GM08714 (cell line): Measurements from ENCODE around the gene PTOV1.

Source experiments
- H3K4me3 ChIP-seq: fragments of 200-500 bp; sonication (Bioruptor generic); 2 replicates; pipeline ENCODE4 v1.5.1; 2014; ENCODE audit warnings: mild to moderate bottlenecking, low read length, inconsistent platforms
- ZNF274 ChIP-seq: IDR thresholded peaks from 2 replicates; pipeline ENCODE4 v1.6.1; 2012; ENCODE audit warnings: mild to moderate bottlenecking, low read depth, low read length

PTOV1 gene

DNA sequence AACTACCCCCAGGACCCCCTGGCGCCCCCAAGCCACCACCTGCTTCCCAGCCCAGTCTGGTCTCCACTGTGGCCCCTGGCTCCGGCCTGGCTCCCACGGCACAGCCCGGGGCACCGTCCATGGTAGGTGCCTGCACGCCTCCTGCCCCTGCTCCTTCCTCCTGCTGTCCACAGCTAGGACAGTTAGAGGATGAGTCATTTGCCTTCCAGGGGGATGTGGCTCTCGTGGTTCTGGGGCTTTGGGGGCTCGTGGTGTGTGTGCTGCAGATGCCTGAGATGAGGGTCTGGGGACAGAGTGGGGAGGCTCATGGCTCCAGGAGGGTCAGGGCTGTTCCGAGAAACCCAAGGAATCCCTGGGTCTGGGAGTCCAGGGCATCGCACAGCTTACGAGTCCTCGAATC, 20.2 kb upstream of the PTOV1 start:
- no peak for TF ChIP-seq ZNF274
- H3K4me3 ChIP-seq, result no peak overlapping the region

DNA sequence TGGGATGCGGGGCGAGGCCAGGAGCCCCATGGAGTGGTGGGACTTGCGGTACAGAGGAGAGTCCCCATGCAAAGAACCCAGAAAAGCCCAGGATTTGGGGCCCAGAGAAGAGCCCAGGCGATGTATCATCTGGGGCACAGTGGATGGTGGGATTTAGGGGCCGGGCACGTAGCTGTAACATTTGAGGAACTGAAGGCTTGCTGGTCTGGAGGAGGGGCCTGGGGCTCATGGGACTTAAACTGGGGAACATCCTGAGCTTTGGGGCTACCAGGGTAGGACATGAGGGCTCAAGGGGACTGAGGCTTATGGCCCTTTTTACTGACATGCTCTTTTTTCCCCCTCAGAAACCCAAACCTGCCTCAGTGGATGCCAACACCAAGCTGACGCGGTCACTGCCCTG, 19.4 kb upstream of the PTOV1 start:
- H3K4me3 ChIP-seq, result no peak overlapping the region
- TF ChIP-seq ZNF274, result no peak

DNA sequence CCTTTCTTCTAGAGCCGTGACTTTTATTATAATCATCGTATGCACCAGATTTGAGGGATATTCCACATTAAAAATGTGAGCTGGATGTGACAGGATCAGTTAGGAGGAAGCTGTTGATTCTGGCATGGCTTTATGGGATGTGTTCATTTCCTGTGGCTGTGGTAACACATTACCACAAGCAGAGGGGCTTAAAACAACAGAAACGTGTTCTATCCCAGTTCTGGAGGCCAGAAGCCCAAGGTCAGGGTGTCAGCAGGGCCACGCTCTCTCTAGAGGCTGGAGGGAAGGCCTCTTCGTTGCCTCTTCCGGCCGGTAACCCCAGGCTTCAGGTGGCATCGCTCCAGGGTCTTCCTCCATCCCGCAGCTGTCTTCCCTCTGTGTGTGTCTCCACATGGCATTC, 18.4 kb upstream of the PTOV1 start:
- no peak overlapping the region for H3K4me3 ChIP-seq
- no peak for TF ChIP-seq ZNF274

DNA sequence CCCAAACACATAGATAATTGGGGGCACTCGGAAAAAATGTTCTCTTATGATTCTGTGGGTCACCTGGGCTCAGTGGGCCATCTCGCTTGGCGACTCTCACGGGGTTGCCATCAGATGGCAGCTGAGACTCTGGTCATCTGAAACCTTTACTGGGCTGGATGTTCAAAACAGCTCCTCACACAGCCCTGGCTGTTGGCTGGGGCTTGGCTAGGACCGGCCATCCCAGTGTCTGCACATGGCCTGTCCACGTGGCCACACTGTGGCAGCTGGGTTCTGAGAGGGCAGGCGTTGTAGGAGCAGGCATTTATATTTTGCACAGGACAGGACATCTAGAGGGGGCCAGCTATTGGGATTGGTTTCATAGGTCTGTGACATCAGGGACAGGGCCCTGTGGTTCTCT, 17.4 kb upstream of the PTOV1 start:
- no peak for TF ChIP-seq ZNF274
- H3K4me3 ChIP-seq, result no peak overlapping the region

DNA sequence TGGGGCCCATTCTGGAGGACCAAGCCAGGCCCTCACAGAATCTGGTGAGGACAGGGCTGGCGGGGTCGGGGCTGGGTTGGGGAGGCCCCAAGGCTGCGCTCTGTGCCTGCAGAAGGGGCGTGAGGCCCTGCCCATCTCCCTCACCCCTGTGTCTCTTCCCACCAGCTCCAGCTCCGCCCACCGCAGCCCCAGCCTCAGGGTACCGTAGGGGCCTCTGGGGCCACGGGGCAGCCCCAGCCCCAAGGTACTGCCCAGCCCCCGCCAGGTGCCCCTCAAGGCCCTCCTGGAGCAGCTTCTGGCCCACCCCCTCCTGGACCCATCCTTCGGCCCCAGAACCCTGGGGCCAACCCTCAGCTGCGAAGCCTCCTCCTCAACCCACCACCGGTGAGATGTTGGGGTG, 15.4 kb upstream of the PTOV1 start:
- TF ChIP-seq ZNF274, result no peak
- H3K4me3 ChIP-seq, result no peak overlapping the region

DNA sequence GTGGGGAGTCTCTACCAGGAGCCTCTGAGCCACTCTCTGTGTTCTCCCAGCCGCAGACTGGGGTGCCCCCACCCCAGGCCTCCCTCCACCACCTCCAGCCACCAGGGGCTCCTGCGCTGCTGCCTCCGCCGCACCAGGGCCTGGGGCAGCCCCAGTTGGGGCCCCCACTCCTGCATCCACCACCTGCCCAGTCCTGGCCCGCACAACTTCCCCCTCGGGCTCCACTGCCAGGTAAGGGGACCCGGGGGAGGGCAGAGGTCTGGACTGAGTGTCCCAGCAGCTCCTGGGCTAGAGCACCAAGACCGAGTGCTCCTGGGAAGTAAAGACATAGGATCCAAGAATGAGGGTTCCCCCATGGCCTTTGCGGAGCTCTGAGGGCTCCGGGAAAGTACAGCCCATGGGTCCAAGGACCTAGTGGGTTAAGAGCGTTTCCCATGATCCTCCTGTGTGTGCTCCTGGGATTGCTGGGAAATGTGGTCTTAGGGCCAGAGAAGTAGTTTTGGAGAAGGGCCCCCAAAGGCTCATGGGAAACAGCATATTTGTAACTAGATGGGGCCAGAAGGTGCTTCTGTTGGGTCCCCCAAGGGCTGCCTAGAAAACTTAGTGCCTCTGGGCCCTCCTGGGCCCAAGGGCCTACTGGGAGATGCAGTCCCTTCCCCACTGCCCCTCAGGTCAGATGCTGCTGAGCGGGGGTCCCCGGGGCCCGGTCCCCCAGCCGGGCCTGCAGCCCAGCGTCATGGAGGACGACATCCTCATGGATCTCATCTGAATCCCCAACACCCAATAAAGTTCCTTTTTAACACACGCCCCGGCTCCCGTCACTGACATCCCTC, 14.6 kb upstream of the PTOV1 start:
- H3K4me3 ChIP-seq, result no peak overlapping the region
- no peak for TF ChIP-seq ZNF274

DNA sequence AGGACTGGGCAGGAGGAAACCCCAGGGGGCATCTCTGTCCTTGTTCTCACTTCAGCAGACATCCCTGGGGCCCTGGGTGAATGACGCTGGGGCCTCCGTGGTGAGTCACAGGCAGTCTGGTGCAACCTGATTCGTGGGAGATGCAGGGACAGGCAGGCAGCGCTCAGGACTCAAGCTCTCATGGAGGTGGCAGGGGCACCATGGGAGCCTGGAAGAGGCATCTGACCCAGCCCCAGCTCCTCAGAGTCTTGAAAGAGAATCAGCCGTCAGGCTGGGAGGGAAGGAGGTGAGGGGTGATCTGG, 14.0 kb upstream of the PTOV1 start:
- no peak overlapping the region for H3K4me3 ChIP-seq
- TF ChIP-seq ZNF274, result no peak

DNA sequence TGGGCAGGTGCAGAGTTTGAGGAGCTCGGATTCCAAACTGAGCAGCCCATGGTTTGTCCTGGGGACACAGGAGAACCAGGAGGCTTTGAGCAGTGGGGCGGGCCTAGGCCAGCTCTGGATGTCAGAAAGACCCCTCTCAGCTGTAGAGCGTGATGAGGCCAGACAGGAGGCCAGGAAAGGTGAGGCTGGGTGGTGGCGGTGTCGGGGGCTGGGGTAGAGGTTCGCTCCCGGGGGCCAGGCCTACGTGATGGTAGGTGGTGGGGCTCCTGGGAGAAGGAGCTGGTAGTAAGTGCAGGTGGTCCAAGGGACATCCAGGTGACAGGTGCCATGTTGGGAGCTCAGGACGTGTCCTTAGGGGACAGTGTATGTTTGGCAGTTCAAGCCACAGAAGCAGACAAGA, 13.5 kb upstream of the PTOV1 start:
- TF ChIP-seq ZNF274, result no peak
- H3K4me3 ChIP-seq, result no peak overlapping the region

DNA sequence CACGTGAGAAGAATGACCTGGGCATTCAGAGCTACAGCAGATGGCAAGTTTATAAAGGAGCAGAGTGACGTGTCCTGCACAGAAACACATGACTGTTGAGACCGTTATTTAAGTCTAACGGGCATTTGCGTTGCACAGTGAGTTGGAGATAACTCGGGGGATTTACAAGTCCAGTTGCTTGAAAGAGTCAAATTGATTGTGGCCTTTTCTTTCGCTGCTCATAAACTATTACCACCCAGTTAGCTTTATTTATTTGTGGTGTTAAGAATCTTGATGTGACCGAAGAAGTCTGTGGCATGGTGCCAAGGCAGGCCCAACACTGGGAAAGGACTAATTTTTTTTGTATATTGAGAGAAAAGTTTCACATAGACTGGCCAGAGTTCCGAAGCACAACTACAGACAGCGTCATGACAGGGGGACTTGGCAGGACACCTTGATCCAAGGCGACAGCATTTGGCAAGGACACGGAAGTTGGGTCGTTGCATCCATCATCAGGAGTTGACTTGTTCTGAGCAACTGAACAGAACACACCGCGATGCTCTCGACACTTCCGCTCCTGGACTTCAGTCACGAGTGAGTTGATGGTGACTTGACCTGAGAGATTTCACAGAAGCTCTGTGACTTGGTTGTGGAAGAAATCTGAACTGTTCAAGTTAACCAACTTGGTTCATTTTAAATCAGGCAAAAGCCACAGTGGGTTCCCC, 11.9 kb upstream of the PTOV1 start:
- H3K4me3 ChIP-seq, result no peak overlapping the region
- TF ChIP-seq ZNF274, result no peak

DNA sequence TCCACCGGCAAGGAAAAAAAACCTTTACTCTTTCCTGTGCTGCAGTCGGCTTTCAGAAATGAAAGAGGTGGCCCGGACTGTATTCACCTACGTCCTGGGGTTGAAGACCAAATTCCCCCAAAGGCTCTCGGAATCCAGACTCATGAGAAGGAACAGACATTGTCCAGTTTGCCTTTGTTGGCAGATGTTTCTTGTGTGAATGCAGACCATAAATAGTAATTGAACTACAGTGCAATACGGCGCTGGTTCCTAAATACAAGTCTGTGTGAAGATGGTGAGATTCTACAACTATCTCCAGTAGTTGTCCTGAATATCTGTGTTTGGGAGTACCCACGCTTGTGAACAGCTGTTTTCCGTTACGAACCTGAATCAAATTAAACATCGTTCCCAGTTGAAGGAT, 11.2 kb upstream of the PTOV1 start:
- TF ChIP-seq ZNF274, result no peak
- H3K4me3 ChIP-seq, result no peak overlapping the region

DNA sequence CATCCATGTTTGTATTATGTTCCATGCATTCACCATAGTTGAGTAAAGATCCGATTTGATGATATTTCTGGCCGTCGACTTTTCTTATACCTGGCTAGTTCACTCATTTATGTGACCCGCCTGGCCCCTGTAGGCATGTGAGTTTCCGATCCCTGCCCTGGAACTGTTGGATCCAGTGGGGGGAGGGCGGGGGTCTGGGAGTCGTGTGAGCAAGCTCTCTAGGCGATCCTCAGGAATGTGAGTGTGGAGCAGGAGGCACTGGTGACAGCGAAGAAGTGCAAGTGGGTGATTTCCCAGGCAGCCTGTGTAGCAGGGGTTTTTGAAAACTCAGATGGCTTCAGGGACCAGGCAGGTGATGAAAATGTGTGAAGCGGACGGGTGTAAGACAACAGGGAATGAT, 10.6 kb upstream of the PTOV1 start:
- TF ChIP-seq ZNF274, result no peak
- H3K4me3 ChIP-seq, result no peak overlapping the region

DNA sequence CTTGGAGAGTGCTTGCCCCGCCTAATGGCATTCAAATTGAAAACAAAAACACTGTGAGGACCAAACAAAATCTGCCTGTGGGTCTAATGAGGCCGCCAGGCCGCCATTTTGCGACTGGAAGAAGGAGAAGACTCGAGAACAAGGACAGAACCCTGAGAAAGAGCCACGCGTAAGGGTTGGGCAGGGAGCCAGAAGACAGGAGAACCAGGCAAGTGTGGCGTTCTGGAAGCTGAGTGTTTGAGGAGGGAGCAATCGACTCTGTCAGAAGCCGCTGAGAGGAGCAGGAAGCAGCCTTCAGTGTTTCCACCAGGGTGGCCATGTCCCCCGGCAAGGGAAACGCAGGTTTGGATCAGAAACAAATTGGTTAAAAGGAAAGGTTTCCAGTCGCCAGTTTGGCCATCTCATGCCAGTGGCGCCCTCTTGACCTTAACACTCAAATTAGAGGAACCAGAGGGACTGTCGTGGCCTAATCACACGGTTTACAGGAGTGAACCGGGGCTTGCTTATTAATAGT, 10.2 kb upstream of the PTOV1 start:
- no peak for TF ChIP-seq ZNF274
- H3K4me3 ChIP-seq, result no peak overlapping the region

DNA sequence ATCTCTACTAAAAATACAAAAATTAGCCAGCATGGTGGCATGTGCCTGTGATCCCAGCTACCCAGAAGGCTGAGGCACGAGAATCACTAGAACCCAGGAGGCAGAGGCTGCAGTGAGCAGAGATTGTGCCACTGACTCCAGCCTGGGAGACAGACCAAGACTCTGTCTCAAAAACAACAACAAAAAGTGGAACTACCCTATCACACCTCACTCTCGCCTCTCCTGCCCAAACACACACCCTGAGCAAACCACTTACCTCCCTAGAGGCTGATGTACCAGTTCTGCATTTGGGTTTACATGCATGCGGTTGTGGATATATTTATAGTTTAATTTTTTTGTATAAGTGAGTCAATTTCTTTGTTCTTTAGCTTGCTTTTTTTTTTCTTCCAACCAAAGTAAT, 7.7 kb upstream of the PTOV1 start:
- TF ChIP-seq ZNF274, result no peak
- H3K4me3 ChIP-seq, result no peak overlapping the region

DNA sequence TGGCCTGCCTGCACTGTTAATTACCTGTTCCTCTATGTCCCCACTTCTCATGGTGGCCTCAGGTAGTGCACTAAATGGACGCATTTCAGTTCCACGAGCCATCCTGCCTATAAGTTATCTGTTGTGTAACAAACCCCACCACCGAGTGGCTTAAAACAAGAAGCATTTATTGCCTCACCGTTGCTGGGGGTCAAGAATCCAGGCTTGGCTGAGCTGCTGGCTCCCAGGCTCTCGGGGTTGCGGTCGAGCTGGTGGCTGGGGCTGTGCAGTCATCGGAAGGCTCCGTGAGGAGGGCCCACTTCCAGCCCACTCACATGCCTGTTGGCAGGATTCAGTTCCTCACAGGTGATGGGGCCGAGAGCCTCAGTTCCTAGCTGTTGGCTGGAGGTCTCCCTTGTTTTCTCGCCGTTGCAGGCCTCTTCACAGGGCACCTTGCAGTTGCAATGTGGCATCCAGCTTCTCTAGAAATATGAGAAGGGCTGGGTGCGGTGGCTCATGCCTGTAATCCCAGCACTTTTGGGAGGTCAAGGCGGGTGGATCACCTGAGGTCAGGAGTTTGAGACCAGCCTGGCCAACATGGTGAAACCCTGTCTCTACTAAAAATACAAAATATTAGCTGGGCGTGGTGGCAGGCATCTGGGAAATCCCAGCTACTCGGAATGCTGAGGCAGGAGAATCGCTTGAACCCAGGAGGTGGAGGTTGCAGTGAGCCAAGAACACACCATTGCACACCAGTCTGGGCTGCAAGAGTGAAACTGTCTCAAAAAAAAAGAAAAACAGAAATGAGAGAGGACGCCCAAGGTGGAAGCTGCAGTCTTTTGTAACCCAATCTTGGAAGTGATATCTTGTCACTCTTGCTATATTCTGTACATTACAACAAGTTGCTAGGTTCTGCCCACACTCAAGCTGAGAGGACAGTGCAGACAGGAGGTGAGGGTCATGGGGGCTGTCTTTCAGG, 6.5 kb upstream of the PTOV1 start:
- no peak overlapping the region for H3K4me3 ChIP-seq
- no peak for TF ChIP-seq ZNF274

DNA sequence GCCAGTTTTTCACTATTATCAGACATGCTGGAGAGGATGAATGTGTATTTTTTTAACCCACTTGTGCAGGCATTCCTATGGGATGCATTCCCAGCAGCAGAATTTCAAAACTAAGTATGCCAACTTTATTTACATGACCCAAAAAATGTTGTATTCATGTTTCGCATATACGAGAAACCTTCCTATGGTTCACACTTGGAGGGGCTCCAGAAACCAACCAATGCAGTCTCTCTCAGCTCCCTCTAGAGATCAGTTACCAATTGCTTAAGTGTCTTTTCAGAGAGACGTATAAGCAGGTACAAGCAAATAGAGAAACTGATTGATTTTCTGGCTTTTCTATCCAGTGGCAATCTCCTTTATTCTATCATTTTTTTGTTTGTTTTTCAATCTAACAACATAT, 5.5 kb upstream of the PTOV1 start:
- no peak overlapping the region for H3K4me3 ChIP-seq
- no peak for TF ChIP-seq ZNF274

DNA sequence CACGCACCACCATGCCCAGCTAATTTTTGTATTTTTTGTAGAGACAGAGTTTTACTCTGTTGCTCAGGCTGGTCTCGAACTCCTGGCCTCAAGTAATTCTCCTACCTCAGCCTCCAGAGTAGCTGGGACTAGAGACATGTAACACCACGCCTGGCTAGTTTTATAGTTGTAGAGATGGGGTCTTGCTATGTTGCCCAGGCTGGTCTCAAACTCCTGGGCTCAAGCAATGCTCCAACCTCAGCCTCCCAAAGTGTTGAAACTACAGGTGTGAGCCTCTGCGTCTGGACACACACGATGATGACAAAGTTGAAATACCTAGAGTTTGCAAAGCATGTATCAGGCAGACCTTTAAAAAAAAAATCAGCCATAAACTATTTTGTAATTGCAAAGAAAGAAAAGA, 4.6 kb upstream of the PTOV1 start:
- no peak overlapping the region for H3K4me3 ChIP-seq
- TF ChIP-seq ZNF274, result no peak
